ENCODE results near the gene COX7A2L. TPM values are rescaled to one million over a fixed set of nuclear protein-coding genes. Genes with fewer than 3 reads are reported as not detected.

Gene COX7A2L
- total RNA-seq, 4 donors from 2014 or later: 98.7 to 129 (median 119) TPM

DNA sequence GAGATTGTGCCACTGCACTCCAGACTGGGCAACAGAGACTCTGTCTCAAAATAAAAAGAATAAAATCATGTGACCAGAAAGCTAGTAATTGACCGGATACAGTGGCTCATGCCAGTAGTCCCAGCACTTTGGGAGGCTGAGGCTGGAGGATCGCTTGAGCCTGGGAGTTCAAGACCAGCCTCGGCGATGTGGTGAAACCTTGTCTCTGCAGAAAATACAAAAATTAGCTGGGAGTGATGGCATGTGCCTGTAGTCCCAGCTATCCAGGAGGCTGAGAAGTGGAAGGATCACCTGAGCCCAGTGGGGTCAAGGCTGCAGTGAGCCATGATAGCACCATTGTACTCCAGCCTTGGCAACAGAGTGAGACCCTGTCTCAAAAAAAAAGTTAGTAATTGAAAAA, 36.8 kb downstream of the COX7A2L start:
- TF ChIP-seq, protein P1, sequence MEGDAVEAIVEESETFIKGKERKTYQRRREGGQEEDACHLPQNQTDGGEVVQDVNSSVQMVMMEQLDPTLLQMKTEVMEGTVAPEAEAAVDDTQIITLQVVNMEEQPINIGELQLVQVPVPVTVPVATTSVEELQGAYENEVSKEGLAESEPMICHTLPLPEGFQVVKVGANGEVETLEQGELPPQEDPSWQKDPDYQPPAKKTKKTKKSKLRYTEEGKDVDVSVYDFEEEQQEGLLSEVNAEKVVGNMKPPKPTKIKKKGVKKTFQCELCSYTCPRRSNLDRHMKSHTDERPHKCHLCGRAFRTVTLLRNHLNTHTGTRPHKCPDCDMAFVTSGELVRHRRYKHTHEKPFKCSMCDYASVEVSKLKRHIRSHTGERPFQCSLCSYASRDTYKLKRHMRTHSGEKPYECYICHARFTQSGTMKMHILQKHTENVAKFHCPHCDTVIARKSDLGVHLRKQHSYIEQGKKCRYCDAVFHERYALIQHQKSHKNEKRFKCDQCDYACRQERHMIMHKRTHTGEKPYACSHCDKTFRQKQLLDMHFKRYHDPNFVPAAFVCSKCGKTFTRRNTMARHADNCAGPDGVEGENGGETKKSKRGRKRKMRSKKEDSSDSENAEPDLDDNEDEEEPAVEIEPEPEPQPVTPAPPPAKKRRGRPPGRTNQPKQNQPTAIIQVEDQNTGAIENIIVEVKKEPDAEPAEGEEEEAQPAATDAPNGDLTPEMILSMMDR (IDR thresholded peaks at IDR 0.05): no peak
- TF ChIP-seq POLR2A (IDR thresholded peaks at IDR 0.05): no peak
- Histone ChIP-seq H3K36me3 (no peaks in the 10 kb centered on the region), H3K4me1 (no peaks in the 10 kb centered on the region), H3K27me3 (no peaks in the 10 kb centered on the region), H3K4me3 (replicated peaks in 1 of 3) (no peak overlapping the region), H3K27ac (no peak overlapping the region), H3K9me3 (no peaks in the 10 kb centered on the region)
- WGBS, 2 donors: 92 to 96% methylated on average over 4 of the region's 4 CpGs
- intact Hi-C loops (cut with DNase I): no loop called here
- DNase-seq: no peak

DNA sequence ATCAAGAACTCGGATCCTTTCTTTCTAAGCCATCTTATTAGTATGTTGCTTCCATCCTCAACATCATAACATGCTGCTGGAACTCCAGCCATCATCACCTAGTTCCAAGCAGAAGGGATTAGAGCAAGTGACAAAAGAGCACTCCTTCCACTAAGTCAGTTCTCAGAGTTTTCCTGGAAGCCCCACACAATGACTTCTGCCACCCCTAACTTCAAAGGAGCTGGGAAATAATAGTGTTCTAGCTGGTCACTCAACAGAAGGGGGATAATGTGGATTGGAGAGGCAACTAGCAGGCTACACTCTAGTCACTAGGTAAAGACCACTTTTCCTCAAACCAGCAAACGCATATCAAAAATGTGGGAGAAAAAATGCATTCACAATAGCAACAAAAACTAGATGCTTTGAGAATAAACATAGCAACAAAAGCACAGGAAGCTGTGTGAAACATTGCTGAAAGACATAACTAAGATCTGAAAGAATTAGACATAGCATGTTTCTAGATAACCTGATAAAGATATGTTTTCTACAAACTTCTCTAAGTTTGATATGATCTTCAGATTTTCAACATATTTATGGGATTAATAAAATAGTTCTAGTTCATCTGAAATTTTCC, 39.5 kb downstream of the COX7A2L start:
- Histone ChIP-seq H3K4me1 (no peaks in the 10 kb centered on the region), H3K27me3 (no peaks in the 10 kb centered on the region), H3K9me3 (no peaks in the 10 kb centered on the region), H3K36me3 (no peaks in the 10 kb centered on the region), H3K27ac (no peak overlapping the region), H3K4me3 (replicated peaks in 1 of 3) (no peak overlapping the region)
- DNase-seq: no peak
- intact Hi-C loops (cut with DNase I): no loop called here
- 80 to 96% methylated on average over 2 of the region's 2 CpGs for WGBS, 2 donors
- TF ChIP-seq, protein P1 (IDR thresholded peaks at IDR 0.05): no peak
- no peak for TF ChIP-seq POLR2A (IDR thresholded peaks at IDR 0.05)

DNA sequence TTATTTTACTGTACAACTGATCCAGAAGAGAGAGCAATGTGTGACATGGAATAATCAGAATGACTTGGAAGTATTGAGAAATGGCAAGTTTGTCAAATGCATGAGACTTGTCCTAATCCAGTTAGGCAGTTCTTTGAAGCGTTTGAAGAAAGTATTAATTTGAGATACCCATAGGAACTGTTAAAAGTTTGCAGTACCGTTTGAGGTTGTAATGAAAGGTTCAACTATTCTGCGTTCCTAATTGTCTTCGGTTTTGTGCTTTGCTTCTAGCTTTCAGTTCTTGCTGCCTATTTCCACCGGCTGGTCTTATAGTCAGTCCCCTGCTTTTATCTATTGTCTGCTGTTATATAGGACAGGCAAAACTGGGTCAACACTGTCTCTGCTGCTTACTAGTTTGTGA, 41.8 kb downstream of the COX7A2L start:
- Histone ChIP-seq H3K27me3 (no peaks in the 10 kb centered on the region), H3K9me3 (no peaks in the 10 kb centered on the region), H3K27ac (no peak overlapping the region), H3K4me3 (replicated peaks in 1 of 3) (no peak overlapping the region), H3K4me1 (no peaks in the 10 kb centered on the region), H3K36me3 (no peaks in the 10 kb centered on the region)
- TF ChIP-seq, protein P1 (IDR thresholded peaks at IDR 0.05): no peak
- intact Hi-C loops (cut with DNase I): no loop called here
- no peak for DNase-seq
- 93 to 96% methylated on average over 5 of the region's 5 CpGs for WGBS, 2 donors

DNA sequence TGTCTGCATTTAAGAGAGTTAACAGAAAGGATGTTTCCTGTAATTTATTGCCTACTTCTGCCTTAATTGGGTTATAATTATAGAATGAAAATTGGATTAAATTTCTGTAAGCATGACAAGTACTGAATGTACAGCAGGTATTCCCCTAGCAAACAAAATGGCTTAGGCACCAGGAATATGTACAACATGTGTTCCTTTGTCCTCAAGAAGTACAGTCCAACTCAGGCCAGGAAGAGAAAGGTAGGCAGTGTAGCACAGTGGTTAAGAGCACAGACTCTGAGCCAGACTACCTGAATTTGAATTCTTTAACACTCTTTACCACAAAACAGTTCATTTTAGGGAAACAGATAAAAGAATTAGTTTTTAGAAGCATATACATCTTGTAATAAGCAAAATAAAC, 43.1 kb downstream of the COX7A2L start:
- no peak for TF ChIP-seq POLR2A (IDR thresholded peaks at IDR 0.05)
- TF ChIP-seq, protein P1 (IDR thresholded peaks at IDR 0.05): no peak
- no peak overlapping the region for H3K4me3 ChIP-seq (replicated peaks in 1 of 3)
- no peak overlapping the region for H3K27ac ChIP-seq
- H3K27me3 ChIP-seq: no peaks in the 10 kb centered on the region
- DNase-seq: no peak
- no peaks in the 10 kb centered on the region for H3K4me1 ChIP-seq
- intact Hi-C loops (cut with DNase I): no loop called here
- H3K36me3 ChIP-seq: no peaks in the 10 kb centered on the region
- no peaks in the 10 kb centered on the region for H3K9me3 ChIP-seq

DNA sequence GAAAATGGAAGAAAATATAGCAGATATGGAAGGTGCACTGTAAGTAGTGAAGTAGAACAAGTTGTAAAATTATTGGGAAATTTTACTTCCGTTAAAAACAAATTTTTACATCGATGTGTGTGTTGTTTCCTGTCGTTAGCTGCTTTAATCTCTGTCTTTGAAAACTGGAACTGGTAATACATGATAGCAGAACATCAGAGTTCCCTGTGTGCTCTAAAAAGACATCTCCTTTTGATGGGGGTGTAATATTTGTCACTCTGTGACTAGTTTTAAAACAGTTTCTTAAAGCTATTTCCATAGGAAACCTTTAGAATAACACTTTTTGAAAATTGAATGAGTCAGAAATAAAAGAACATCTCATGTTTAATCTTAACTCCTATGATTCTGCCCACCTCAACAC, 43.5 kb downstream of the COX7A2L start:
- Histone ChIP-seq H3K9me3 (no peaks in the 10 kb centered on the region), H3K4me1 (no peaks in the 10 kb centered on the region), H3K36me3 (no peaks in the 10 kb centered on the region), H3K27ac (no peak overlapping the region), H3K4me3 (replicated peaks in 1 of 3) (no peak overlapping the region), H3K27me3 (no peaks in the 10 kb centered on the region)
- intact Hi-C loops (cut with DNase I): no loop called here
- 93 to 97% methylated on average over 3 of the region's 3 CpGs for WGBS, 2 donors
- DNase-seq: no peak
- TF ChIP-seq POLR2A (IDR thresholded peaks at IDR 0.05): no peak
- TF ChIP-seq, protein P1 (IDR thresholded peaks at IDR 0.05): no peak
